ENCODE results near the gene MICALL2.
A peak's percentile ranks its signal among the peaks of the same experiment; 100 is the strongest.

Gene MICALL2

GRCh38 chr7:1419310-1419634, 40.0 kb downstream of the MICALL2 start:
- FAIRE-seq (no peak), DNase-seq (ENCODE audit: low spot score) (no peak)

GRCh38 chr7:1418505-1419309, 40.6 kb downstream of the MICALL2 start:
- peak; percentile 97 for FAIRE-seq
- no peak for DNase-seq (ENCODE audit: low spot score)

DNA sequence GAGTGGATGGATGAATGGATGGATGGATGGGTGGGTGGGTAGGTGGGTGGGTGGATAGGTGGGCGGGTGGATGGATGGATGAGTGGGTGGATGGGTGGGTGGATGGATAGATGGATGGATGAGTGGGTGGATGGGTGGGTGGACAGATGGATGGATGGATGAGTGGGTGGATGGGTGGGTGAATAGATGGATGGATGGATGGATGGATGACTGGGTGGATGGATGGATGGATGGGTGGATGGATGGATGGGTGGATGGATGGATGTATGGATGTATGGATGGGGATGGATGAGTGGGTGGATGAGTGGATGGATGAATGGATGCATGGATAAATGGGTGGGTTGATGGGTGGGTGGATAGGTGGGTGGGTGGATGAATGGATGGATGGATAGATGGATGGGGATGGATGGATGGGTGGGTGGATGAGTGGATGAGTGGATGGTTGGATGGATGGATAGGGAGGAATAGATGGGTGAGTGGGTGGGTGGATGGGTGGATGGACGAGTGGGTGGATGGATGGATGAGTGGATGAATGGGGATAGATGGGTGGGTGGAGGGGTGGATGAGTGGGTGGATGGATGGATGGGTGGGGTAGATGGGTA, 43.8 kb downstream of the MICALL2 start:
- no peak for FAIRE-seq

DNA sequence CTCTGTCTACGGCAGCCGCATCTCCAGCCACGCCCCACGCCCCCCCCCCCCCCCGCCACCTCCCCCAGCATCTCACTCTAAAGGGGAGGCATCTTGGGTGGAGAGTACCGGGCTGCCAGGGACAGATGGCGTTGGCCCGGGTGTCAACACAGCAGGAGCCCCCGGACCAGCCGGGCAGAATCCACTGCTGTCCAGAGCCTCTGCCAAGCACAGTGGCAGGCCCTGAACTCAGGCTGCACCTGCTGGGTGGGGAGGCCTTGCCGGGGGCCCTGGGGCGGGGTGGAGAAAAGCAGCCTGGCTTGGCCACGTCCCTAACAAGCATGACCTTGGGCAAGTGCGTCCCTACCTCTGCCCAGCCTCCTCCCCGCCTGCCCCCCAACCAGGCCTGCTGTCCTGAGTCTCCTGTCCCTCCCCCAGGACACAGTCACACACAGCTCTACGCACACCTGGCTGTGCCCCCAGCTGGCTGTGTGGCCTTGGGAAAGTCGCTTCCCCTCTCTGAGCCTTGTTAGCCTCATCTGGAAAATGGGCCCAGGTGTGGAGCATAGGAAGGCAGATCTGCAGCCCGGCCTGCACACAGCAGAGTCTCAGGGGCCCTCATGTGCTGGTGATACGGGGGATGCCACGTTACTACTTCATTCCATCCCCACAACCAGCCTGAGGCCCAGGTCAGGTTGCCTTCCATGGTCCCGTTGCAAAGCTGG, 45.2 kb downstream of the MICALL2 start:
- FAIRE-seq (no peak), DNase-seq (ENCODE audit: low spot score) (no peak)

More for the DNA sequence above, 43.8 kb downstream of the MICALL2 start:
- DNase-seq (ENCODE audit: low spot score) = no peak

- FAIRE-seq (peak; percentile 99), DNase-seq (ENCODE audit: low spot score) (peak; percentile 100)
Observed at GRCh38 chr7:1412322-1413261, 46.7 kb downstream of the MICALL2 start.

- no peak for DNase-seq (ENCODE audit: low spot score)
- no peak for FAIRE-seq
Observed at GRCh38 chr7:1411414-1411813, 47.9 kb downstream of the MICALL2 start.

DNA sequence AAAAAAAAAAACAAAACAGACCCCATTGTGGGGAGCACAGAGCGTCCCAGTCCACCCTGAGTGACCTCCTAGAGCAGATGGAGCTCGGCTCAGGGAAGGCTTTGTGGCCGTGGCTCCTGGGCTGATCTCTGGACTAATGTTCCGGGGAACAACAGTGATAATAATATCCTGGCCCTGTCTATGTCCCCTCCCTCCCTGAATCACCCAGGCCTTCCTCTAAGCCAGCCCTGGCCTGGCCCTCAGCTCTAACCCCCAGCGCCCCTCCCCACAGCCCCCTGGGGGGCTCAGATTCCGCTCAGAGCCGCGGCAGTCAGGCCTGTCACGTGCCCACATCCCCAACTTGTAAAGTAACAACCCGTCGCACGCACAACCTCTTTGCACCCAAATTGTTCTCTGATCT, 48.3 kb downstream of the MICALL2 start:
- DNase-seq (ENCODE audit: low spot score) (no peak), FAIRE-seq (no peak)

GRCh38 chr7:1409555-1409954, 49.7 kb downstream of the MICALL2 start:
- no peak for DNase-seq (ENCODE audit: low spot score)
- peak; percentile 76 for FAIRE-seq

GRCh38 chr7:1408466-1408865, 50.8 kb downstream of the MICALL2 start:
- DNase-seq (ENCODE audit: low spot score) (no peak), FAIRE-seq (peak; percentile 81)

- FAIRE-seq = no peak
Observed at GRCh38 chr7:1407892-1408291, 51.4 kb downstream of the MICALL2 start.

DNA sequence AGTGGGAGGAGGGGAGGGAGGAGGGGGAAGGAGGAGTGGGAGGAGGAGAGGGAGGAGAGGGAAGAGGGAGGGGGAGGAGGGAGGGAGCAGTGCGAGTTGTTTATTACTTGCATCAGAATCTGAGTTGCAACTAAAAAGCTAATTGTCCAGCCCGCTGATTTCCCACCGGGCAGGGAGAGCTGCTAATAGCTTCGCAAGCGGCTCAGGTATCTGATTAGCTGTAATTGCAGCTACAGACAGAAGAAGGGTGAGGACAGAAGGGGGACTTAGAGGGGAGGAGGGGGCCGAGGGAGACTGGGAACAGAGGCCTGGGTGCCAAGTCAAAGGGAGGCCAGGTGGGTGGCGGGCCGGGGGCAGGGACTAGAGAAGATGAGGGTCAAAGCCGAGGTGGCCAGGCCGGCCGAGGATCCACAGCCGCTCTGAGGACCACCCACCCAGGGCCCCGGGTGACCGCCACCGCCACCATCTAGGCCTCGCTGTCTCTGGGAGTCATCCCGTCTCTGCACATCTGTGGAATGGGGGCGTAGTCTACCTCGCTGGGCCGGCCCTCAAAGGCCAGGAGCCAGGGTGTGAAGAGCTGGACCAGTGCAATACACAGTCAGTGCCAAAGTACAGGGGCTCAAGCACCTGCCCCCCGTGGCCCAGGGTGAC, 54.2 kb downstream of the MICALL2 start:
- FAIRE-seq (peak; percentile 78), DNase-seq (ENCODE audit: low spot score) (no peak)

More at GRCh38 chr7:1407892-1408291, 51.4 kb downstream of the MICALL2 start:
- DNase-seq (ENCODE audit: low spot score) = no peak

DNA sequence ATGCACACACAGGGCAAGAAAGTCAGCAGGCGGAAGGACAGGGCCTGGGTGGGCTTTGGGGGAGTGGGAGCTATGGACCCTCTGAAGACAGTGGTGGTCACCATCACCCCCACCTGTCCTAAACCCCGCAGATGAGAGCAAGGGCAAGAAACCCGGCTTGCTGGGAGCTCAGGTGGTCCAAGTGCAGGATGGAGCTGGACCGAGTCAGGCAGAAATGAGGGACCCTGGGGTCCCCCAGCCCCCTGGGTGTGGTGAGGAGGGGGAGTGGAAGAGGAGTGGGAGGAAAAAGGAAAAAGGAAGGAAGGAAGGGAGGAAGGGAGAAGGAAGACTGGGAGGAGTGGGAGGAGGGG, 54.8 kb downstream of the MICALL2 start:
- DNase-seq (ENCODE audit: low spot score) (no peak), FAIRE-seq (peak; percentile 23)

- DNase-seq (ENCODE audit: low spot score) (peak; percentile 73), FAIRE-seq (peak; percentile 93)
Observed at GRCh38 chr7:1403638-1404459, 55.4 kb downstream of the MICALL2 start.

GRCh38 chr7:1402791-1403637, 56.3 kb downstream of the MICALL2 start:
- DNase-seq (ENCODE audit: low spot score) = no peak

DNA sequence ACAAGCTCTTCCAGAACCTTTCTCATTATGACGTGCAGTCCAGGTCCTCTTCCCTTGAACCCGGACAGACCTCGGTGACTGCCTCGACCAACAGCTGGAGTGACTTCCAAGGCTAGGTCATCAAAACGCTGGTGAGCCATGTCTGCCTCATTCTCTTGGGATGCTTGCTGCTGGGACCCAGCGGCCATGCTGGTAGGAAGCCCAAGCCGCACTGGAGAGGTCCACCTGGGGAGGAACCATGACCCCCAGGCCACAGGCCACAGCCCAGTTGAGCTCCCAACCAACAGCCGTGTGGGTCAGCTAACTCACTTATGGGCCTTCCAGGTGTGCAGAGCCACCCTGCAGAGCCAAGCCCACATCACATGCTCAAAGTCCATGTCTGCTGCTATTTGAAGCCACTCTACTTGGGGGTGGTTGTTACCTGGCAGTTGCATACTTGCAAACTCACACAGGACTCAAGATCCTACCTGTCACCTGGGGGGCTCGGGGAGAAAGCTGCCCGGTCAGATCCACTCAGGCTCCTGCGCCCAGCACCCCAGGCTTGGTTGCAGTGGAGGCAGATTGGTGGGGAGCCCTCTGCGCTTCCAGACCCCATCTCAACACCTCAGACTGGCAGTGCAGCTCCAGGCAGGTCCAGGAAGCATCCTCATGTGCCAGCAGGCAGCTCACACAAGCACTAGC, 57.0 kb downstream of the MICALL2 start:
- DNase-seq (ENCODE audit: low spot score) (no peak), FAIRE-seq (peak; percentile 79)

More at GRCh38 chr7:1402791-1403637, 56.3 kb downstream of the MICALL2 start:
- peak; percentile 83 for FAIRE-seq

GRCh38 chr7:1401011-1401410, 58.3 kb downstream of the MICALL2 start:
- FAIRE-seq (peak; percentile 95), DNase-seq (ENCODE audit: low spot score) (peak; percentile 89)

- DNase-seq (ENCODE audit: low spot score) (no peak), FAIRE-seq (peak; percentile 94)
Observed at GRCh38 chr7:1400371-1400770, 58.9 kb downstream of the MICALL2 start.

Measured in urothelium cell line (cell line).